OCI-LY1 (cell line): ENCODE data around the gene CTNNBL1.

ENCODE experiments used
- EZH2 ChIP-seq: fragments of 200-600 bp; sonication (generic), shearing (Covaris generic); IDR thresholded peaks from 2 replicates; pipeline ENCODE4 v1.8.0; 2017; ENCODE audit warnings: borderline replicate concordance, mixed run types, mild to moderate bottlenecking, antibody characterized with exemption, low read length, moderate library complexity, mixed read lengths
- TF ChIP-seq, protein P1 (sequence below): fragments of 200-600 bp; sonication (generic), shearing (Covaris generic); IDR thresholded peaks from 2 replicates; pipeline ENCODE4 v1.5.1; 2017; ENCODE audit warnings: mild to moderate bottlenecking, antibody characterized with exemption, low read length, moderate library complexity, mixed read lengths

DNA sequence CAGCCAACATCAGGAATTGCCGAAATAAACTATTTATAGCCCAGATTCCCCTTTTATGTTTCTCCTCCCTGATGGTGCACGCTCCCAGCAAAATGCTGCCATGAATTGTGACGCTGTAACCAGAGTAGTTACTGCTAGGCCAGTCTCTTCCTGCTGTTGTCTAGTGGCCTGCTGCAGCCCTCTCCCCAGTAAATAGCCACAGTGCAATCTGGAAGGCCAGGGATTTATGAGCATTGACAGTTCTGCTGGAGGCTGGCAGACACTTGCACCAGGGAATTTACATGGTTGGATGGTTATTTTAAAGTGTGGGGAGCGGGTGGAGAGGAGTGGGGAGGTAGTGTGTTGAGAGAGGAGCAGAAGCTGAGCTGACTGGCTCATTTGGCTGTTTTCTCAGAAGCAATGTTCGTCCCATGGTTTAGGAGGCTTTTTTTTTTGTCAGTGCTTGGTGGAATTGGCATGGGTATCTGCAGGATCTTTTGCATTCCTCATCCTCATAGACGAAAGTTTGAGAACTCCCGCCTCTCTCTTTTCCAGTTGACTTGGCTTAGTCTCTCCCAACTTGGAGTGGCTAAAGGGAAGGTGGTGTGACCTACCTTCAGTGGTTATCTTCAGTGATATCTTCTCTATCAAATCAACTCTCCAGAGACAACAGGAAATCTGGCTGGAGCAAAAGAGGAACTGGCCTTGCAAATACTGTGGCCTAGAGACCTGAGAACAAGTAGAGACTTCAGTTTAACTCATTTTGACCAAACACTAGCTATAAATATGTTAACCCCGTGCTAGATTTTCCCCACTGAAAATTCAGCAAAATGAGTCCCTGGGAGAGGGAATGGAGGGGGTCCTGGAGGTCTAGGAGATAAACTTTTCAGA, 109.8 kb downstream of the CTNNBL1 start:
- TF ChIP-seq, protein P1, sequence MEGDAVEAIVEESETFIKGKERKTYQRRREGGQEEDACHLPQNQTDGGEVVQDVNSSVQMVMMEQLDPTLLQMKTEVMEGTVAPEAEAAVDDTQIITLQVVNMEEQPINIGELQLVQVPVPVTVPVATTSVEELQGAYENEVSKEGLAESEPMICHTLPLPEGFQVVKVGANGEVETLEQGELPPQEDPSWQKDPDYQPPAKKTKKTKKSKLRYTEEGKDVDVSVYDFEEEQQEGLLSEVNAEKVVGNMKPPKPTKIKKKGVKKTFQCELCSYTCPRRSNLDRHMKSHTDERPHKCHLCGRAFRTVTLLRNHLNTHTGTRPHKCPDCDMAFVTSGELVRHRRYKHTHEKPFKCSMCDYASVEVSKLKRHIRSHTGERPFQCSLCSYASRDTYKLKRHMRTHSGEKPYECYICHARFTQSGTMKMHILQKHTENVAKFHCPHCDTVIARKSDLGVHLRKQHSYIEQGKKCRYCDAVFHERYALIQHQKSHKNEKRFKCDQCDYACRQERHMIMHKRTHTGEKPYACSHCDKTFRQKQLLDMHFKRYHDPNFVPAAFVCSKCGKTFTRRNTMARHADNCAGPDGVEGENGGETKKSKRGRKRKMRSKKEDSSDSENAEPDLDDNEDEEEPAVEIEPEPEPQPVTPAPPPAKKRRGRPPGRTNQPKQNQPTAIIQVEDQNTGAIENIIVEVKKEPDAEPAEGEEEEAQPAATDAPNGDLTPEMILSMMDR, result no peak
- no peak for TF ChIP-seq EZH2
